SK-N-DZ (cell line): ENCODE data around the gene TRAPPC2L. TPM values are rescaled to one million over a fixed set of nuclear protein-coding genes. Genes with fewer than 3 reads are reported as not detected.

ENCODE experiments used
- DNase-seq: peaks from one replicate; pipeline ENCODE4 v3.0.0-alpha.2; 2015; ENCODE audit warnings: low spot score
- polyA plus RNA-seq, 2 experiments: library from polyadenylated mRNA; depleted of rRNA; stranded (reverse); fragments of >200 nt; gene quantifications; 2 replicates each; pipeline ENCODE4 v1.2.3, GENCODE V29; 2014

TRAPPC2L gene, protein sequence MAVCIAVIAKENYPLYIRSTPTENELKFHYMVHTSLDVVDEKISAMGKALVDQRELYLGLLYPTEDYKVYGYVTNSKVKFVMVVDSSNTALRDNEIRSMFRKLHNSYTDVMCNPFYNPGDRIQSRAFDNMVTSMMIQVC
- 73.5 and 79.4 TPM in 2 replicates for polyA plus RNA-seq (2014; cell fraction: cytosol; rRNA removed)
- 69.1 and 79.2 TPM in 2 replicates for polyA plus RNA-seq (2014; cell fraction: nucleus; rRNA removed)

- DNase-seq, result peak; percentile 95
Measured at GRCh38 chr16:88856828-88857727, at the start of gene TRAPPC2L, which contains the start of gene GALNS. Gene TRAPPC2L (plus strand): TSS chr16:88857127. CDS start chr16:88857151, 24 bp downstream. Gene GALNS (minus strand): TSS chr16:88856947. CDS start chr16:88856877, 70 bp downstream.

- no peak for DNase-seq
Measured at GRCh38 chr16:88807142-88807625, 49.7 kb upstream of the TRAPPC2L start.

- no peak for DNase-seq
Measured at GRCh38 chr16:88807626-88808453, 49.1 kb upstream of the TRAPPC2L start.

DNA sequence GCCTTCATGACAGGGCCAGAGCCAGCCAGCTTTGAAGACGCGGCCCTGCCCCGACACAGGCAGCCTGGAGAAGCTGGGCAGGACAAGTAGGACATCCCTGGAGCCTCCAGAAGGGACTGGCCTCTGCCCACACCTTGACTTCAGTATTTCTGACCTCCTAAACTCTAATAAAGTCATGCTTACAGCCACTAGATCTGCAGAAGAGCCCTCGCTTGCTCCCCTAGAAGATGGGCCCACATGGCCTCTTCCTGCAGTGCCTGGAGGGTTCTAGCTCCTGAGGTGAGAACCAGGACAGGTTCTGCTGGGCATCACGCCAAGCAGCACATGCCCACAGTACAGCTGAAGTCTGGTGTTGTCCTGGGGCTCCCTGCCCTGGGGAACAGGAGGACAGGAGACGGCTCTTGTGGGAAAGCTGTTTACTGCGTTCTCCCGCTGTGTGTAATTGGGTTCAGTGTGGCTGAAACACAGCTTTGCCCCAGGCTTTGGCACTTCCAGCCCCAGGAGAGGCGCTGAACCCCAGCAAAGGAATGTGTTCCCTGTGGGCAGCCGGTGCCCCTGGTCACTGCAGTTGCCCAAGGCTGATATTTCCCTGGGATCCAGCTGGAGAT lies 47.8 kb upstream of the TRAPPC2L start:
- no peak for DNase-seq

GRCh38 chr16:88809676-88810165 lies 47.2 kb upstream of the TRAPPC2L start:
- no peak for DNase-seq

DNA sequence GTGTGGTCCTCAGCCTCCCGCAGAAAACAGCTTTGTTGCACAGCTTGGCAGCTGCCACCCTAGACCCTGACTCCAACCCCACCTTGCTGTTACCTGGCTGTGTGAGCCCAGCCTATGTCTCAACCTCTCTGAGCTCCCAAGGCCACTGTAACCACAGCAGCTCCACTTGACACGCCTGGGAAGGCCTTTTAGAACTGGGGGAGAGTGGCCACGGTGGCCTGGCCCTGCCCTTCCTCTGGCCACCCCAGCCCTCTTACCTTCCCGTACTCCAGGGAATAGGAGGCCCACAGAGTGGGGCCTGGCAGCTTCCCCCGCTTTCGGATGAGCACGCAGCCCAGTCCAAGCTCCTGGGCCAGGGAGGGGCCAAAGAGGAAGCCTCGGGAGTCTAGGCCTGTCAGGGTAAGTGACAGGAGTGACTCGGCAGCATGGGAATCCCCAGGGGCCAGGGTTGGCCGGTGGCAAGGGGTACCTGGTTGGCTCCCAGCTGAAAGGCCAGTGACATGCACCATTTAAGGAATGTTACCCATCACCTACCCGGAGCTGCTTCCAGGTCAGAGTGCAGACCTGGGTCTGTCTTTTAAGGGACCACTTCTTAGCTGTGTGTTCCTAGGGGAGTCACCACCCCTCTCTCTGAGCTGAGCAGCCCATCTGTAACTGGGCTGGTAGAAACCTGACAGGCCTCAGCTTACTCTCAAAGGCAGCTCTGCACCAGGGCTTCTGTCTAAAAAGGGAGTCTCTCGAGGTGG lies 46.6 kb upstream of the TRAPPC2L start:
- peak; percentile 53 for DNase-seq

- peak; percentile 87 for DNase-seq
Measured at GRCh38 chr16:88810912-88811768, 45.8 kb upstream of the TRAPPC2L start.

GRCh38 chr16:88811769-88812512 lies 45.0 kb upstream of the TRAPPC2L start, which contains the start of gene APRT:
Gene APRT (minus strand): TSS chr16:88811928. CDS start chr16:88811899, 29 bp downstream.
- peak; percentile 89 for DNase-seq

- DNase-seq, result no peak
Measured at GRCh38 chr16:88812513-88813268, 44.2 kb upstream of the TRAPPC2L start.

GRCh38 chr16:88813269-88814143 lies 43.4 kb upstream of the TRAPPC2L start:
- DNase-seq, result no peak

- DNase-seq, result no peak
Measured at GRCh38 chr16:88814144-88814502, 42.8 kb upstream of the TRAPPC2L start.

DNA sequence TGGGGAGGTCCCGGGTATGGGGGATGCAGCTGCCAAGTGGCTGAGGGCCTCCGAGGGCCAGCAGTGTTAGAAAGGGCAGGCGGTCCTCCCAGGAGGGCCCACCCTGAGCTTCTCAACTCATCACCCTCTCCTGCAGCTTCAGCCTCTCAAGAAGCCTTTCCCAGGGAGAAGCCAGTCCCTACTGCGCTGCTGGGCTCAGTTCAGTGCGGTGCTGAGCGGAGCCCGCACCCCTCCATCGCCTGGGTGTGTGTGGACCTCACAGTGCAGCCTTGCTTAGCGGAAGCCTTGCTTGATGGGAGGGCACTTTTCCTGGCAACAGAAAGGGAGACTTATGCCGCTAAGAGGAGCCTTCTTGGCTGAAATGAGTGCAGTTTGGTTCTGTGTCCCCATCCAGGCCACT lies 41.7 kb upstream of the TRAPPC2L start:
- DNase-seq, result no peak

DNA sequence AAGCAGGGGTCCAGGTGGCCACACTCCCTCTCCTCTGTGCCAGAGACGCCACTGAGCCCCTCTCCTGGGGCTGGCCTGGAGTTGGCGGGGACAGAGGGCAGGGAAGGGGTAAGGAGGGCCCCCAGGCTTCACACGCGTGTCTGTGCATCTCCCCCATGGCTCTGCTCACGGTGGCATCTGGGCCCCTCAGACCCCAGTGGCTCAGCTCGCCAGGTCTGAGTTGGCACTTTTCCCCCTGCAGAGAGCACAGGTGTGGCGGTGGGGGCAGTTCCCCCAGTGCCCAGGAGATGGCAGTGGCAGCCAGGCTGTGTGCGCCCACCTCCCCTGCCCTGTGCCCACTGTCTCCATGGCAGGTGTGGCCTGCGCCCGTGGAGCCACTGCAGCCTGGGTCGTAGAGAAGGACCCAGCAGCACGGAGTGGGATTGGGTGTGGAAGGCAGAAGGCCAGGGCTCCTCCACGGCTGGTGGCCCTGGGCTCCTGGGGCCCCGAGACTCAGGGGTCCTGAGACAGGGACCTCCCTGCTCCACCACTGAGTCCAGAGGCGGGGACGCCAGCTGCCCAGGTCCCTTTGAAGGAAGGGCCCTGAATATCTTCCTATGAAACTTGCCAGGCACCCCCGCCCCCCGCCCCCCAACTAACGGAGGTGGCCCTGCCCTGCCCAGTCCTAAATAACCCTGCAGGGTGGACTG lies 40.9 kb upstream of the TRAPPC2L start:
- peak; percentile 63 for DNase-seq

DNA sequence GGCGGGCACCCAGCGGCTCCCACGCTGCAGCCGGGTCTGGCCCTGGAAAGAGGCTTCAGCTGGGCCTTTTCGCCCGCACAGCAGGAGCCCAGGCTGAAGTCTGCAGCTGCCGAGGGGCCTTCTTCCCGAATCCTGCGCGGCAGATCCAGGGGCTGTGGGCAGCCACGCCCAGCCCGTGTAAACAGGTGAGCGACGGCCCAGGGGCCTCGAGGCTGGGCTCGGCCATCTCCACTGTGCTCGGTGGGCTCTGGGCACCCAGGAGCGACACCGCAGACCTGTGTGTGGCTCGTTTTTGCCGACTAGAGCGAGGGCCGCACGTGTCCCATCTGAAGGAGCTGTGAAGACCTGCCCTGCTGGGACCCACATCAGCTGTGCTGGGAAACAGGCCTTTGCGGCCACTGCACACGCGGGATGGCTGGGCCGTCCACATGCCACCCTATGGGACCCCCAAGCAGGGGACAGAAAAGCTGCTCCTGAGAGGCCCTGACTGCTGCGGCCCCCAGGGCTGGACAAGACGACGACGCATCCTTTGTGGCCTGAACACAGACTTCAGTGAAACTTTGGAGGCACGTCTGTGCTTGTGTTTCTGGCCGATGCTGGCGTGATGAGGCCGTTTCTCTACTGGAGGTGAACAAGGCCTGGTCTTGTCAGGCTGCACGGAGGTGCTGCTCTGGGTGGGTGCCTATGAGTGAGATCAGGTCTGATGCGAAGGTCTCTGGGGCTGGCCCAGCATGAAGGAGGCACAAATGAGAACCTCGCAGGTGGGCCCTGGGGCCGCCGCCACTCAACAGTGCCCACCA lies 40.0 kb upstream of the TRAPPC2L start:
- no peak for DNase-seq
